ENCODE data around the gene PPARA. TPM values are rescaled to one million over a fixed set of nuclear protein-coding genes. Genes with fewer than 3 reads are reported as not detected.
A peak's percentile ranks its signal among the peaks of the same experiment; 100 is the strongest.

Gene PPARA
- total and polyA plus RNA-seq, 2 donors (not counting 1 experiment from before 2014, with no cell fraction given), result 4.1 to 29.8 TPM

GRCh38 chr22:46289244-46289891 is 139.0 kb downstream of the PPARA start:
- no peak for DNase-seq
- Histone ChIP-seq H3K27ac (ENCODE audit: low read length in 2 of 2) (no peak overlapping the region), H2AFZ (ENCODE audit: insufficient read depth, low read depth, low read length, poor library complexity, severe bottlenecking) (no peak overlapping the region), H3K4me1 (ENCODE audit: control insufficient read depth in 2 of 2, insufficient read depth in 2 of 2, low read length in 2 of 2) (peaks cover 41 to 60% of the 10 kb centered on the region in 2 donors), H4K20me1 (ENCODE audit: control insufficient read depth, insufficient read depth, low read length, poor library complexity, severe bottlenecking) (no peaks in the 10 kb centered on the region), H3K9me3 (ENCODE audit: control extremely low read depth in 1 of 3, control insufficient read depth in 2 of 3, insufficient read depth in 1 of 3, low read length in 2 of 3) (peaks cover 0 to 19% (median 0%) of the 10 kb centered on the region in 3 donors), H3K27me3 (replicated peaks in 1 of 4; ENCODE audit: control extremely low read depth in 1 of 4, control insufficient read depth in 3 of 4, insufficient read depth in 4 of 4, low read length in 3 of 4) (no peaks in the 10 kb centered on the region), H3K79me2 (ENCODE audit: control insufficient read depth, insufficient read depth, low read length) (no peaks in the 10 kb centered on the region), H3K36me3 (replicated peaks in 1 of 2; ENCODE audit: control extremely low read depth in 1 of 2, control insufficient read depth in 1 of 2, extremely low read depth in 1 of 2, insufficient read depth in 2 of 2, low read length in 1 of 2) (peaks cover 0 to 3% of the 10 kb centered on the region in 2 experiments), H3K4me2 (replicated peaks; ENCODE audit: low read depth, low read length, poor library complexity, severe bottlenecking) (no peak overlapping the region), H3K4me3 (ENCODE audit: control extremely low read depth in 1 of 5, extremely low read depth in 1 of 5, insufficient read depth in 1 of 5, low read depth in 2 of 5, low read length in 4 of 5) (no peak overlapping the region), H3K9ac (ENCODE audit: low read length) (no peak overlapping the region)
- Mint-ChIP-seq H3K4me3 (peak overlapping the region; percentile 19), H3K9me3 (ENCODE audit: insufficient read depth) (no peaks in the 10 kb centered on the region), H3K27ac (peak overlapping the region; percentile 46), H3K27me3 (no peaks in the 10 kb centered on the region), H3K4me1 (peaks cover 54% of the 10 kb centered on the region)
- 88% methylated on average over 33 of the region's 33 CpGs for WGBS (ENCODE audit: insufficient coverage)
- no peak for ATAC-seq (ENCODE audit: low read depth)
- ChIA-PET CTCF (no interaction called here), POLR2A (no interaction called here)
- no peak for TF ChIP-seq EZH2 (IDR thresholded peaks at IDR 0.05; ENCODE audit: borderline replicate concordance, insufficient read depth, low read depth, low read length, poor library complexity, severe bottlenecking)
- TF ChIP-seq, protein P1, sequence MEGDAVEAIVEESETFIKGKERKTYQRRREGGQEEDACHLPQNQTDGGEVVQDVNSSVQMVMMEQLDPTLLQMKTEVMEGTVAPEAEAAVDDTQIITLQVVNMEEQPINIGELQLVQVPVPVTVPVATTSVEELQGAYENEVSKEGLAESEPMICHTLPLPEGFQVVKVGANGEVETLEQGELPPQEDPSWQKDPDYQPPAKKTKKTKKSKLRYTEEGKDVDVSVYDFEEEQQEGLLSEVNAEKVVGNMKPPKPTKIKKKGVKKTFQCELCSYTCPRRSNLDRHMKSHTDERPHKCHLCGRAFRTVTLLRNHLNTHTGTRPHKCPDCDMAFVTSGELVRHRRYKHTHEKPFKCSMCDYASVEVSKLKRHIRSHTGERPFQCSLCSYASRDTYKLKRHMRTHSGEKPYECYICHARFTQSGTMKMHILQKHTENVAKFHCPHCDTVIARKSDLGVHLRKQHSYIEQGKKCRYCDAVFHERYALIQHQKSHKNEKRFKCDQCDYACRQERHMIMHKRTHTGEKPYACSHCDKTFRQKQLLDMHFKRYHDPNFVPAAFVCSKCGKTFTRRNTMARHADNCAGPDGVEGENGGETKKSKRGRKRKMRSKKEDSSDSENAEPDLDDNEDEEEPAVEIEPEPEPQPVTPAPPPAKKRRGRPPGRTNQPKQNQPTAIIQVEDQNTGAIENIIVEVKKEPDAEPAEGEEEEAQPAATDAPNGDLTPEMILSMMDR (IDR thresholded peaks at IDR 0.05), result no peak
- intact Hi-C loops (cut with micrococcal nuclease), result loop anchor here (2.0 kb wide), 1 partner anchor 39 kb away; the partner anchor contains the start of gene CDPF1

DNA sequence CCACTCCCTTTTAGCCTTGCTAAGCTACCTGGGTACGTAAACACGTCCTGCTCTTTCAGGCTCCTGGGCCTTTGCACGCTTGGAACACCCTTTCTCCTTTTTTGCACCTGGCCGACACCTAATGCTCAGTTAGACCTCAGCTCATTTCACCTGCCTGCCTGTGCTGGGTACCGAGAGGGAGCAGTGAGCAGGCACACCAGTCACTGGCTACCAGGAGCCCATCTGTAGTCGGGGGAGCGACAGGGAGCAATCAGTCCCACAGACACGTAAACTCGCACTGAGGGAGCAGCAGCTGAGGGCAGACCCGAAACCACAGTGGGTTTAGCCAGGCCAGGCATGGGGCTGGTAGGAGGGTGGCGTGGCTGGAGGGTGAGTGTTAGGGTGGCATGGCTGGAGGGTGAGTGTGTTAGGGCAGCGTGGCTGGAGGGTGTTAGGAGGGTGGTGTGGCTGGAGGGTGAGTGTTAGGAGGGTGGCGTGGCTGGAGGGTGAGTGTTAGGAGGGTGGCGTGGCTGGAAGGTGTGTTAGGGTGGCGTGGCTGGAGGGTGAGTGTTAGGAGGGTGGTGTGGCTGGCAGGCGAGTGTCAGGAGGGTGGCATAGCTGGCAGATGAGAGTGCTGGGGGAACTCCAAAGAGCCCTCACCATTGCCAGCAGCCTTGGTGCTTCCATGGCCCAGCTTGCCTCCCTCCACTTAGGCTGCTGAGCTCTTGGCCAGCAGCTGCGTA is 140.0 kb downstream of the PPARA start:
- Histone ChIP-seq H3K79me2 (ENCODE audit: control insufficient read depth, insufficient read depth, low read length) (no peaks in the 10 kb centered on the region), H3K9ac (ENCODE audit: low read length) (no peak overlapping the region), H2AFZ (ENCODE audit: insufficient read depth, low read depth, low read length, poor library complexity, severe bottlenecking) (no peak overlapping the region), H3K4me2 (replicated peaks; ENCODE audit: low read depth, low read length, poor library complexity, severe bottlenecking) (no peak overlapping the region), H3K27me3 (replicated peaks in 1 of 4; ENCODE audit: control extremely low read depth in 1 of 4, control insufficient read depth in 3 of 4, insufficient read depth in 4 of 4, low read length in 3 of 4) (no peaks in the 10 kb centered on the region), H3K36me3 (replicated peaks in 1 of 2; ENCODE audit: control extremely low read depth in 1 of 2, control insufficient read depth in 1 of 2, extremely low read depth in 1 of 2, insufficient read depth in 2 of 2, low read length in 1 of 2) (peaks cover 0 to 2% of the 10 kb centered on the region in 2 experiments), H3K27ac (ENCODE audit: low read length in 2 of 2) (no peak overlapping the region), H3K9me3 (ENCODE audit: control extremely low read depth in 1 of 3, control insufficient read depth in 2 of 3, insufficient read depth in 1 of 3, low read length in 2 of 3) (peaks cover 0 to 19% (median 0%) of the 10 kb centered on the region in 3 donors), H3K4me3 (ENCODE audit: control extremely low read depth in 1 of 5, extremely low read depth in 1 of 5, insufficient read depth in 1 of 5, low read depth in 2 of 5, low read length in 4 of 5) (no peak overlapping the region), H4K20me1 (ENCODE audit: control insufficient read depth, insufficient read depth, low read length, poor library complexity, severe bottlenecking) (no peaks in the 10 kb centered on the region), H3K4me1 (ENCODE audit: control insufficient read depth in 2 of 2, insufficient read depth in 2 of 2, low read length in 2 of 2) (peaks cover 41 to 61% of the 10 kb centered on the region in 2 donors)
- Mint-ChIP-seq H3K4me3 (peak overlapping the region; percentile 18), H3K9me3 (ENCODE audit: insufficient read depth) (no peaks in the 10 kb centered on the region), H3K4me1 (peaks cover 57% of the 10 kb centered on the region), H3K27ac (peak overlapping the region; percentile 32), H3K27me3 (no peaks in the 10 kb centered on the region)
- DNase-seq (no peak), ATAC-seq (ENCODE audit: low read depth) (no peak)
- intact Hi-C loops (cut with micrococcal nuclease), result no loop called here
- TF ChIP-seq EZH2 (IDR thresholded peaks at IDR 0.05; ENCODE audit: borderline replicate concordance, insufficient read depth, low read depth, low read length, poor library complexity, severe bottlenecking), result no peak
- TF ChIP-seq, protein P1 (IDR thresholded peaks at IDR 0.05), result no peak
- POLR2A ChIA-PET, result no interaction called here
- 93% methylated on average over 17 of the region's 17 CpGs for WGBS (ENCODE audit: insufficient coverage)
- CTCF ChIA-PET, result interaction anchor here (0.8 kb wide), 1 partner anchor 164 kb away, joined by 3 read pairs; no protein-coding TSS in a partner anchor

All from B cell (primary cell).